Body of pancreas (tissue), 4 donors: ENCODE results near the gene SEPSECS.

Source experiments
- POLR2A ChIP-seq, 3 donors: fragments of 450-650 bp; IDR thresholded peaks; one replicate each; pipeline ENCODE4 v1.6.1; 2016; ENCODE audit warnings: antibody characterized with exemption in 3 of 3, mild to moderate bottlenecking in 2 of 3
- TF ChIP-seq, protein P1 (sequence below), 7 experiments: fragments of 450-650 bp in 4 of 7; fragments of 200-600 bp in 3 of 7; sonication (generic) in 3 of 7; IDR thresholded peaks; one replicate each; pipeline ENCODE4 v1.5.1; 2016 to 2019; ENCODE audit warnings: antibody characterized with exemption in 7 of 7

GRCh38 chr4:25172961-25173915 is 13.0 kb upstream of the SEPSECS start:
- TF ChIP-seq, protein P1, sequence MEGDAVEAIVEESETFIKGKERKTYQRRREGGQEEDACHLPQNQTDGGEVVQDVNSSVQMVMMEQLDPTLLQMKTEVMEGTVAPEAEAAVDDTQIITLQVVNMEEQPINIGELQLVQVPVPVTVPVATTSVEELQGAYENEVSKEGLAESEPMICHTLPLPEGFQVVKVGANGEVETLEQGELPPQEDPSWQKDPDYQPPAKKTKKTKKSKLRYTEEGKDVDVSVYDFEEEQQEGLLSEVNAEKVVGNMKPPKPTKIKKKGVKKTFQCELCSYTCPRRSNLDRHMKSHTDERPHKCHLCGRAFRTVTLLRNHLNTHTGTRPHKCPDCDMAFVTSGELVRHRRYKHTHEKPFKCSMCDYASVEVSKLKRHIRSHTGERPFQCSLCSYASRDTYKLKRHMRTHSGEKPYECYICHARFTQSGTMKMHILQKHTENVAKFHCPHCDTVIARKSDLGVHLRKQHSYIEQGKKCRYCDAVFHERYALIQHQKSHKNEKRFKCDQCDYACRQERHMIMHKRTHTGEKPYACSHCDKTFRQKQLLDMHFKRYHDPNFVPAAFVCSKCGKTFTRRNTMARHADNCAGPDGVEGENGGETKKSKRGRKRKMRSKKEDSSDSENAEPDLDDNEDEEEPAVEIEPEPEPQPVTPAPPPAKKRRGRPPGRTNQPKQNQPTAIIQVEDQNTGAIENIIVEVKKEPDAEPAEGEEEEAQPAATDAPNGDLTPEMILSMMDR (IDR thresholded peaks at IDR 0.05) = no peak
- no peak for TF ChIP-seq POLR2A (IDR thresholded peaks at IDR 0.05)
